ENCODE data around the gene AMN1. TPM values are rescaled to one million over a fixed set of nuclear protein-coding genes. Genes with fewer than 3 reads are reported as not detected.

The AMN1 gene
- total and polyA plus RNA-seq, 2 of the 4 experiments (the other 2 are of a cell fraction), result 3.4 to 5.2 TPM

DNA sequence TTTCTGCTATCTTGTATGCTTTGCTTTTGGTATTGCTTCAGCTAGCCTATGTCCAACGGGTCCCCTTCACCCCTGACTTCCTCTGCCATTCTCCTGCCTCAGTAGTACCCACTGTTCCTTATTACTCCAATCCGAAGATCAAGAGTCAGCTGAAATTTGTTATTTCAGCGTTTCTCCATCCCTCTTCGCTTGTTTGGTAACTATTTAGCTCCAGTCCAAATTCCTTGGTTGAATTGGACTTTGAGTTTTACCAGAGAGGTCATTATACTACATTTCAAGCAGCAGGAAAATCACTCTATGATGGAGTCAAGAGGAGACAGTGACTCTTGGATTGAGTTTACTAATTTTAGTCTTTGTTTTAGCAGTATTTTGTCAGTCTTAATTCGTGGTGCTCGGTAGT lies 64.8 kb downstream of the AMN1 start:
- no peak overlapping the region for H3K4ac ChIP-seq (ENCODE audit: low read depth, low read length)
- TF ChIP-seq SMC3 (IDR thresholded peaks at IDR 0.05; ENCODE audit: low read depth, low read length) (no peak), CHD1 (IDR thresholded peaks at IDR 0.05; ENCODE audit: low read depth, low read length) (no peak), NFE2L2 (IDR thresholded peaks at IDR 0.05; ENCODE audit: low read depth, low read length) (no peak), MAFK (IDR thresholded peaks at IDR 0.05; ENCODE audit: low read depth, low read length) (no peak), CEBPB (IDR thresholded peaks at IDR 0.05; ENCODE audit: low read depth, low read length) (no peak), MXI1 (IDR thresholded peaks at IDR 0.05; ENCODE audit: borderline replicate concordance, low read depth, low read length) (no peak), BHLHE40 (IDR thresholded peaks at IDR 0.05; ENCODE audit: low read depth, low read length) (no peak), POLR2A (IDR thresholded peaks at IDR 0.05; ENCODE audit: low read depth, low read length) (no peak)
- TF ChIP-seq, protein P1, sequence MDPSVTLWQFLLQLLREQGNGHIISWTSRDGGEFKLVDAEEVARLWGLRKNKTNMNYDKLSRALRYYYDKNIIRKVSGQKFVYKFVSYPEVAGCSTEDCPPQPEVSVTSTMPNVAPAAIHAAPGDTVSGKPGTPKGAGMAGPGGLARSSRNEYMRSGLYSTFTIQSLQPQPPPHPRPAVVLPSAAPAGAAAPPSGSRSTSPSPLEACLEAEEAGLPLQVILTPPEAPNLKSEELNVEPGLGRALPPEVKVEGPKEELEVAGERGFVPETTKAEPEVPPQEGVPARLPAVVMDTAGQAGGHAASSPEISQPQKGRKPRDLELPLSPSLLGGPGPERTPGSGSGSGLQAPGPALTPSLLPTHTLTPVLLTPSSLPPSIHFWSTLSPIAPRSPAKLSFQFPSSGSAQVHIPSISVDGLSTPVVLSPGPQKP (IDR thresholded peaks at IDR 0.05; ENCODE audit: borderline replicate concordance, low read depth, low read length), result no peak
- no peak overlapping the region for H2BK15ac ChIP-seq (ENCODE audit: low read depth, low read length)
- no peak overlapping the region for H3K4me3 ChIP-seq (ENCODE audit: insufficient read depth, low read depth, low read length)
- H4K8ac ChIP-seq (ENCODE audit: low read depth in 2 of 2, low read length in 2 of 2), result no peak overlapping the region
- H4K5ac ChIP-seq (ENCODE audit: low read depth, low read length), result no peak overlapping the region
- H3K4me2 ChIP-seq (ENCODE audit: low read depth, low read length), result no peak overlapping the region
- H3K27ac ChIP-seq (ENCODE audit: insufficient read depth, low read length), result no peak overlapping the region
- dilution Hi-C loops (cut with HindIII; ENCODE audit: low sequenced_read_pairs, unreplicated experiment) (no loop called here), intact Hi-C loops (cut with micrococcal nuclease) (no loop called here), in situ Hi-C loops (cut with MboI; ENCODE audit: low sequenced_read_pairs) (loop anchor here (25.0 kb wide), 2 partner anchors 398 to 1023 kb away; partner anchors contain the start of gene DNM1L)
- no peak overlapping the region for H2AK9ac ChIP-seq (replicated peaks; ENCODE audit: low read depth, low read length, poor library complexity)
- H2BK5ac ChIP-seq (ENCODE audit: low read depth, low read length, poor library complexity, severe bottlenecking), result no peak overlapping the region
- no peak overlapping the region for H3K14ac ChIP-seq (replicated peaks; ENCODE audit: low read depth, low read length)
- H2AFZ ChIP-seq (replicated peaks; ENCODE audit: low read length, poor library complexity), result no peak overlapping the region
- no peak for DNase-seq
- ChIA-PET POLR2A (ENCODE audit: unreplicated experiment) (no interaction called here), CTCF (no interaction called here)
- H3K36me3 ChIP-seq (ENCODE audit: control insufficient read depth, insufficient read depth, low read length), result no peaks in the 10 kb centered on the region
- H4K91ac ChIP-seq (ENCODE audit: insufficient read depth, low read depth, low read length), result no peak overlapping the region
- no peak overlapping the region for H3K56ac ChIP-seq (ENCODE audit: extremely low read depth, insufficient read depth, low read length)
- peaks cover 0 to 5% of the 10 kb centered on the region in 2 experiments; a peak in 2 of 4 replicates for H3K79me1 ChIP-seq (ENCODE audit: low read depth in 1 of 2, low read length in 2 of 2)
- no peaks in the 10 kb centered on the region for H3K27me3 ChIP-seq (ENCODE audit: control insufficient read depth, insufficient read depth, low read length)
- no peak overlapping the region for H2BK120ac ChIP-seq (ENCODE audit: low read depth, low read length)
- H3K9ac ChIP-seq (ENCODE audit: low read depth, low read length), result no peak overlapping the region
- no peak overlapping the region for H2AK5ac ChIP-seq (ENCODE audit: low read depth, low read length)
- no TSS peak for BruUV-seq (replicated peaks)
- peaks cover 4% of the 10 kb centered on the region; the same call in 1 of the 2 replicates for H3K9me3 ChIP-seq (ENCODE audit: control insufficient read depth, insufficient read depth, low read length)
- no peak overlapping the region for H2BK20ac ChIP-seq (ENCODE audit: low read depth, low read length)
- no peak overlapping the region for H3K23ac ChIP-seq (ENCODE audit: low read depth, low read length)
- H4K20me1 ChIP-seq (ENCODE audit: insufficient read depth, low read length), result no peaks in the 10 kb centered on the region
- ATAC-seq (ENCODE audit: low read depth), result no peak
- H3K18ac ChIP-seq (ENCODE audit: low read depth, low read length), result no peak overlapping the region
- no peaks in the 10 kb centered on the region for H3K9me1 ChIP-seq (ENCODE audit: insufficient read depth, low read length)
- H3K4me1 ChIP-seq (ENCODE audit: control insufficient read depth, insufficient read depth, low read length), result no peaks in the 10 kb centered on the region
- WGBS, 2 experiments (ENCODE audit: extremely low coverage in 2 of 2, insufficient read length in 1 of 2), result 85% methylated on average over 2 of the region's 6 CpGs; no CpG with 5 or more reads in 1 of the 2 experiments
